Stimulated activated naive B cell treated with anti-CD40 and anti-IgM and Interleukin-4, amounts not matched to agents 10 μg/mL and 1 μg/mL and 100 μg/mL, for 72 hours (primary cell): Measurements from ENCODE around the gene TFAP2D.

ENCODE experiments used
- ATAC-seq, 2 donors: fragments of 150-1000 bp; cut with Tn5 transposase; replicated peaks; 2 replicates each; pipeline ENCODE4 v1.10.0; 2021; ENCODE audit warnings: moderate library complexity in 1 of 2
- DNase-seq: peaks from one replicate; pipeline ENCODE4 v3.0.0; 2021
- H3K27ac Mint-ChIP-seq: one replicate; pipeline ENCODE4 v1.8.0; 2022; ENCODE audit warnings: mild to moderate bottlenecking, mixed read lengths
- H3K27me3 Mint-ChIP-seq, 2 donors: one replicate each; pipeline ENCODE4 v1.8.0; 2022; ENCODE audit warnings: mixed read lengths in 2 of 2
- H3K36me3 Mint-ChIP-seq, 2 donors: one replicate each; pipeline ENCODE4 v1.8.0; 2022; ENCODE audit warnings: mixed read lengths in 2 of 2, mild to moderate bottlenecking in 1 of 2
- H3K4me1 Mint-ChIP-seq, 2 donors: one replicate each; pipeline ENCODE4 v1.8.0; 2022; ENCODE audit warnings: mixed read lengths in 2 of 2, mild to moderate bottlenecking in 1 of 2
- H3K4me3 Mint-ChIP-seq, 2 donors: one replicate each; pipeline ENCODE4 v1.8.0; 2022; ENCODE audit warnings: mild to moderate bottlenecking in 2 of 2, mixed read lengths in 2 of 2, moderate library complexity in 1 of 2
- H3K9me3 Mint-ChIP-seq, 2 donors: one replicate each; pipeline ENCODE4 v1.8.0; 2022; ENCODE audit warnings: mixed read lengths in 2 of 2, mild to moderate bottlenecking in 1 of 2

Gene TFAP2D

DNA sequence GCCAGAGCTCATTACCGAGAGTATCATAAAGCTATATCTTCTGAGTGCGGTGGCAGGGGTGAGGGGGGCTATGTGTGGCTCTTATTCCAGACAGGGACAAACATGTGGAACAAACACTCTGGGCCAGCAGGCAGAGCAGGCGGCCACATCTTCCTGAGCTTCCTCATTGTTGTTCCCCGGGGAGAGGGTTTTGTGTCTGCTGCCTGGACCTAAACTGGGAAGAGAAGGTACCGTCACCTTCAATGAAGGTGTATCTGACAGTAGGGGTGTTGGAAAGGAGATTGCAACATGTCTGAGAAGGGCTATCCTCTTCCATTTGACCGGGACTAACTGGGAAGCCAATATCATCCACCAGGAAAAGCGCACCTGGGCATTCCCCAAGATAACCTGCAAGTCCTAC, 1.6 kb upstream of the TFAP2D start:
- Mint-ChIP-seq H3K4me1 (peaks cover 0 to 6% of the 10 kb centered on the region in 2 donors), H3K27ac (no peak overlapping the region), H3K36me3 (peaks cover 2 to 12% of the 10 kb centered on the region in 2 donors), H3K4me3 (no peak overlapping the region), H3K9me3 (peaks cover 0 to 8% of the 10 kb centered on the region in 2 donors), H3K27me3 (peaks cover 79 to 96% of the 10 kb centered on the region in 2 donors)
- no peak for DNase-seq
- ATAC-seq = no peak

DNA sequence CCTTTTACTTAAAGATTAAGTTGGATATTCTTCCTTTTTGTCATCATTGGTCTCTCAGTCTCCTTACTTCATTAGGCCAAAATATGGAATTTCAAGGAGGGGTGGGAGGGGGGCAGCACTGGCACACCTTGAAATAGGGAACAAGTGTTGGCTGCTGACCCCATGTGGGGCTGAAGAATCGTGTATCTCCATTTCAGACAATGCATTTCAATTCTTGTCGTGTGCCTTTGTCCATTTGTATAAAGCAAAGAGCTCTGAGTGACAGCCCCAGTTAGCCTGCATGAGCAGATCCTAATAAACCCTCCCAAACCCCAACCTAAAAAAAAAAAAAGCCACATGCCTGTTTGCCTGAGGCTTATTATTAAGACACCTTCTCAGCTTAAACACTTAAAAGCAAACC, 1.0 kb upstream of the TFAP2D start:
- peaks cover 2 to 12% of the 10 kb centered on the region in 2 donors for H3K36me3 Mint-ChIP-seq
- H3K27ac Mint-ChIP-seq = no peak overlapping the region
- ATAC-seq (no peak), DNase-seq (no peak)
- peaks cover 0 to 8% of the 10 kb centered on the region in 2 donors for H3K9me3 Mint-ChIP-seq
- H3K4me1 Mint-ChIP-seq = peaks cover 0 to 6% of the 10 kb centered on the region in 2 donors
- peaks cover 74 to 96% of the 10 kb centered on the region in 2 donors for H3K27me3 Mint-ChIP-seq
- H3K4me3 Mint-ChIP-seq = no peak overlapping the region

- ATAC-seq = no peak
- peaks cover 69 to 92% of the 10 kb centered on the region in 2 donors for H3K27me3 Mint-ChIP-seq
- DNase-seq = no peak
- H3K4me1 Mint-ChIP-seq = peaks cover 0 to 6% of the 10 kb centered on the region in 2 donors
- H3K36me3 Mint-ChIP-seq = peaks cover 0 to 12% of the 10 kb centered on the region in 2 donors
- peak overlapping the region; percentile 70 for H3K27ac Mint-ChIP-seq
- peaks cover 0 to 8% of the 10 kb centered on the region in 2 donors for H3K9me3 Mint-ChIP-seq
- no peak overlapping the region for H3K4me3 Mint-ChIP-seq
These were observed 706 bp downstream of the TFAP2D start for GRCh38 chr6:50713977-50714486.

DNA sequence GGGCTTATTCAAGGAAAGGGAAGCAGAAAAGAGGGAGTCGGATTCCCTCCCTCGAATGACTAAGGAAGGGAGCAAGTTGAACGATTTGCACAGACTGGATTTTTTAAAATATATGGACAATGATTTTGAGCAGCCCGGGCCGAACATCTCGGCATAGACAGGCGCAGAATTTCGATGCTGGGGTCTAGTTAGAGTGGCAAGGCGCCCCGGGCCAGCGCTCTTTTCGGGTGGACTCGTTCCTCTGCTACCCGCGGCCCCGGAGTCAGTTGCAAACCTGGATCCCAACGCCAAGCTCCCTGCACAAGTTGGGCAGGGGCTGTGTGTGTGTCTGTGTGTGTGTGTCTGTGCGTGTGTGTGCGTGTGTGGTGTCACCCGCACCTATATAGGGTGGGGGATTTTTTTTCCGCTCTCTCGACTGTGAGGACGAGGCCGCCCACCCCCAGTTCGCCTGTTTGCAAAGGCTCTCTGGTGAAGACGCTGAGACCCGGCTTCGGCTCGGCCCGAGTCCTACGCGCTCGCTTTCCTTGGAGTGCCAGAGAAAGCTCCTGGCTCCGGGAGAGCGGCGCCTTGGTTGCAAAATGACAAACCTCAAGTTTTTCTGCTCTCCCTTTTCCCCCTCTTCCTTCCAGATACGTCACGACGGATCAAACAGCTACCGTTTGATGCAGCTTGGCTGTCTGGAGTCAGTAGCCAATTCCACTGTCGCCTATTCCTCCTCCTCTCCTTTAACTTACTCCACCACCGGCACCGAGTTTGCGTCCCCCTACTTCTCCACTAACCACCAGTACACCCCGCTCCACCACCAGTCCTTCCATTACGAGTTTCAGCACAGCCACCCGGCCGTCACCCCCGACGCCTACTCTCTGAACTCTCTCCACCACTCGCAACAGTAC, 1.4 kb downstream of the TFAP2D start:
- no peak for ATAC-seq
- peak overlapping the region; percentile 5 to 16 for H3K4me3 Mint-ChIP-seq
- no peak for DNase-seq
- H3K36me3 Mint-ChIP-seq = peaks cover 0 to 12% of the 10 kb centered on the region in 2 donors
- H3K27ac Mint-ChIP-seq = peak overlapping the region; percentile 70
- H3K27me3 Mint-ChIP-seq = peaks cover 72 to 93% of the 10 kb centered on the region in 2 donors
- H3K9me3 Mint-ChIP-seq = peaks cover 0 to 9% of the 10 kb centered on the region in 2 donors
- peaks cover 0 to 6% of the 10 kb centered on the region in 2 donors for H3K4me1 Mint-ChIP-seq

- DNase-seq (no peak), ATAC-seq (no peak)
- peaks cover 0 to 6% of the 10 kb centered on the region in 2 donors for H3K4me1 Mint-ChIP-seq
- peaks cover 0 to 12% of the 10 kb centered on the region in 2 donors for H3K36me3 Mint-ChIP-seq
- peaks cover 69 to 93% of the 10 kb centered on the region in 2 donors for H3K27me3 Mint-ChIP-seq
- peaks cover 0 to 10% of the 10 kb centered on the region in 2 donors for H3K9me3 Mint-ChIP-seq
- no peak overlapping the region for H3K4me3 Mint-ChIP-seq
- peak overlapping the region; percentile 28 for H3K27ac Mint-ChIP-seq
These were observed 3.7 kb downstream of the TFAP2D start for GRCh38 chr6:50716899-50717509.

DNA sequence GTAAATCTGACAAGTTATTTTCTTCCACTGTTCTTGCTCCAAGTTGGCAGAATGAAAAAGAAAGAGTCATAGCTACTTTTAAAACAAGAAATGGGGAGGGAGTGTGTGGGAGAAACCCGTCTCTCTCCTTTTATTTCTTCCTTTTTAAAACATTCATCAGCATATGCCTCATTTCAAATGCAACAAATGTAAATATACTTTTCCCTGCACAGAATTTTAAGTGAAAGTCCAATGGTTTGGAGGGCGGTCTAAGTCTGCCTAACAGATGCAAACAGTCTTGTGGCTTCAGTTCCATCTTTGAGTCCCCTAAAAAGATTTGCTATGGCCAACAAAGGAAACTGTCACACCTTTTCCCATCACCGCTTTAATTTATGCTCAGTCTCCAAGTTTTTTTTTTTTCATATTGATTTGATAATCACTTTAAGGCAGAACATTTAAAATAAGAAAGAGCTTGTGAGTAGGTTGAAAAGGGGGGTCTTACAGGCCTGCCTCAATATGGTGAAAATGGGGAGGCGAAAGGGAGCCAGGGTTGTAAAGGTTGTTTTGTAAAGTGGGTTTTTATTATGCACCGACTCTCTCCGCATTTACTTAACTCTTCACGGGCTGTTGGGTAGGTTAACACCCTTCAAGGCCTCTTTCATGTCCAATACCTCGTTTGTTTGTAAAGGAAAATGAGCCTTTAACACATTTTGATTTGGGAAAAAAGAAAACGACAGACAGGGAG, 4.6 kb downstream of the TFAP2D start:
- peaks cover 70 to 93% of the 10 kb centered on the region in 2 donors for H3K27me3 Mint-ChIP-seq
- peaks cover 0 to 12% of the 10 kb centered on the region in 2 donors for H3K9me3 Mint-ChIP-seq
- peaks cover 2 to 12% of the 10 kb centered on the region in 2 donors for H3K36me3 Mint-ChIP-seq
- H3K4me1 Mint-ChIP-seq = peaks cover 2 to 6% of the 10 kb centered on the region in 2 donors
- DNase-seq (no peak), ATAC-seq (no peak)
- H3K4me3 Mint-ChIP-seq = no peak overlapping the region
- no peak overlapping the region for H3K27ac Mint-ChIP-seq

GRCh38 chr6:50718566-50718965, 5.2 kb downstream of the TFAP2D start:
- no peak overlapping the region for H3K27ac Mint-ChIP-seq
- H3K27me3 Mint-ChIP-seq = peaks cover 70 to 96% of the 10 kb centered on the region in 2 donors
- H3K4me3 Mint-ChIP-seq = no peak overlapping the region
- DNase-seq (no peak), ATAC-seq (no peak)
- H3K36me3 Mint-ChIP-seq = peaks cover 2 to 12% of the 10 kb centered on the region in 2 donors
- H3K4me1 Mint-ChIP-seq = peaks cover 2 to 6% of the 10 kb centered on the region in 2 donors
- peaks cover 0 to 12% of the 10 kb centered on the region in 2 donors for H3K9me3 Mint-ChIP-seq

GRCh38 chr6:50720623-50721022, 7.3 kb downstream of the TFAP2D start:
- peaks cover 0 to 9% of the 10 kb centered on the region in 2 donors for H3K9me3 Mint-ChIP-seq
- no peak overlapping the region for H3K4me3 Mint-ChIP-seq
- H3K27ac Mint-ChIP-seq = no peak overlapping the region
- ATAC-seq (no peak), DNase-seq (no peak)
- peaks cover 69 to 96% of the 10 kb centered on the region in 2 donors for H3K27me3 Mint-ChIP-seq
- H3K36me3 Mint-ChIP-seq = peaks cover 2% of the 10 kb centered on the region in 2 donors
- peaks cover 4 to 6% of the 10 kb centered on the region in 2 donors for H3K4me1 Mint-ChIP-seq

GRCh38 chr6:50721978-50722377, 8.7 kb downstream of the TFAP2D start:
- Mint-ChIP-seq H3K9me3 (peaks cover 0 to 9% of the 10 kb centered on the region in 2 donors), H3K36me3 (peaks cover 0 to 2% of the 10 kb centered on the region in 2 donors), H3K27ac (no peak overlapping the region), H3K4me1 (peaks cover 4 to 6% of the 10 kb centered on the region in 2 donors), H3K27me3 (peaks cover 65 to 96% of the 10 kb centered on the region in 2 donors), H3K4me3 (no peak overlapping the region)
- ATAC-seq (no peak), DNase-seq (no peak)

DNA sequence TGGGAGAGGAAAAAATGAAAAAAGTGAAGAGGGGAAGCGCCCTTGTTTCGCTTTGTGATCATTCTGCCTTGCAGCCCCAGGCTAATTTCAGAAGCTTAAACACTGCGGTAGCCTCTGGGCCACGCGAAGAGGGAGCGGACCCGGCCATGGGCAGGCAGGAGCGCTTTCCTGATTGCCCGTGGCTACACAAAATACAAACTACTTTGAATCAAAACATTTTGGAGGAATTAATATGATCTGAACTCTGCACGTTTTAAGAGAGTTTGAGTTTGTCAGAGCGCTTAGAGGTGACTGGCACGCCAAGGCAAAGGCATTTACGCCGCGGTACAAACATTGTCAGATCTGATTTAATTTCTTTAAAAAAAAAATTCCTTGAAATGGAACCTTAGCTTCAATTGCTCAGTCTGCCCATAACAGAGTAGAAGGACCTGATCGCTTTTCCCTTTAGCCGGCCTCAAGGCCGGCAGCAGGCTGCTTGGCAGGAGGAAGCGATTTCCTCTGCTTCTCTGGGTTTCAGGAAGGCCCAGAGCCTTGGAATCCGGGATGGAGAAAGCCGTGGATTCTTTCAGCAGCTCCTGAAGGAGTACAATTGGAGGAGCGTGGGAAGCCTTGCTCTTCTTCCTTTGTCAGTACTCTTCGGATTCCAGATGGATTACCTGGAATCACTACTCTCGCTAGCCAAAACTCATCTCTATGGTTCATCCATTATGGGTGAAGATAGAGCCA, 9.7 kb downstream of the TFAP2D start:
- no peak overlapping the region for H3K27ac Mint-ChIP-seq
- peaks cover 0 to 2% of the 10 kb centered on the region in 2 donors for H3K36me3 Mint-ChIP-seq
- H3K4me1 Mint-ChIP-seq = peaks cover 4 to 6% of the 10 kb centered on the region in 2 donors
- H3K9me3 Mint-ChIP-seq = peaks cover 0 to 10% of the 10 kb centered on the region in 2 donors
- H3K4me3 Mint-ChIP-seq = no peak overlapping the region
- peaks cover 63 to 91% of the 10 kb centered on the region in 2 donors for H3K27me3 Mint-ChIP-seq
- no peak for ATAC-seq
- DNase-seq = no peak

- peaks cover 0 to 7% of the 10 kb centered on the region in 2 donors for H3K9me3 Mint-ChIP-seq
- peaks cover 52 to 75% of the 10 kb centered on the region in 2 donors for H3K27me3 Mint-ChIP-seq
- H3K4me1 Mint-ChIP-seq = peaks cover 4 to 6% of the 10 kb centered on the region in 2 donors
- peak overlapping the region; percentile 88 for H3K27ac Mint-ChIP-seq
- no peak overlapping the region for H3K4me3 Mint-ChIP-seq
- ATAC-seq (no peak), DNase-seq (no peak)
- H3K36me3 Mint-ChIP-seq = peaks cover 0 to 2% of the 10 kb centered on the region in 2 donors
These were observed 11.2 kb downstream of the TFAP2D start for GRCh38 chr6:50724381-50725124.

DNA sequence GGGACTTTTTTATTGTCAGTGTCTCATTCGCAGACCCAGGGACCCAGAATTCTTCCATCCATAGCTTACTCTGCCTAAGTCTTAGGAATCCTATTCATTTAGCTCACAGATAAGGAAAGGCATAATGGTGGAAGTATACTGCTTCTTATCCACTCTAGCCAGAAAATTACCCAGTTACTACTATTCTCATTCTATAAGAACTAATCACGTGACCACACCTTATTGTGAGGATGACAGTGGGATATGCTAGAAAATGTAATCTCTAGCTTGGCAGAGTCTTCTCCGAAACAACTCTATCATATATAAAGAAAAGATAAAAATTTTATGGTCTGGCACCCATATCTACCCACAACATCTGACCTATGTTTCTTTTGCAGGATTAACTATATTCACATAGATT, 21.2 kb downstream of the TFAP2D start:
- H3K36me3 Mint-ChIP-seq = no peaks in the 10 kb centered on the region
- H3K27me3 Mint-ChIP-seq = no peaks in the 10 kb centered on the region
- H3K4me3 Mint-ChIP-seq = no peak overlapping the region
- no peaks in the 10 kb centered on the region for H3K4me1 Mint-ChIP-seq
- no peak overlapping the region for H3K27ac Mint-ChIP-seq
- H3K9me3 Mint-ChIP-seq = peaks cover 0 to 3% of the 10 kb centered on the region in 2 donors
- no peak for DNase-seq
- no peak for ATAC-seq

- no peak overlapping the region for H3K27ac Mint-ChIP-seq
These were observed 28.8 kb downstream of the TFAP2D start for GRCh38 chr6:50742161-50742560.

More at GRCh38 chr6:50742161-50742560, 28.8 kb downstream of the TFAP2D start:
- no peak for ATAC-seq
- DNase-seq = no peak
- Mint-ChIP-seq H3K36me3 (no peaks in the 10 kb centered on the region), H3K27me3 (no peaks in the 10 kb centered on the region), H3K9me3 (no peaks in the 10 kb centered on the region), H3K4me3 (no peak overlapping the region), H3K4me1 (no peaks in the 10 kb centered on the region)
